PFSK-1 (cell line): ENCODE measurements around the gene SYNDIG1.

ENCODE experiments used
- FOXP2 ChIP-seq: optimal IDR thresholded peaks from 2 replicates; pipeline ENCODE3; 2011; ENCODE audit warnings: borderline replicate concordance, control low read depth, inconsistent platforms; ENCODE audit not compliant: insufficient read depth; ENCODE audit errors: extremely low read length, extremely low read depth
- POLR2AphosphoS5 ChIP-seq: IDR thresholded peaks from 2 replicates; pipeline ENCODE4 v1.6.1; 2012; ENCODE audit warnings: low read depth, mild to moderate bottlenecking, control low read depth, low read length, moderate library complexity
- SIN3A ChIP-seq: IDR thresholded peaks from 2 replicates; pipeline ENCODE4 v1.6.1; 2012; ENCODE audit warnings: mild to moderate bottlenecking, low read length, moderate library complexity, borderline replicate concordance; ENCODE audit not compliant: insufficient read depth
- TAF1 ChIP-seq: IDR thresholded peaks from 2 replicates; pipeline ENCODE4 v1.6.1; 2012; ENCODE audit warnings: low read length, control low read depth, borderline replicate concordance; ENCODE audit not compliant: insufficient read depth
- TF ChIP-seq, protein P1 (sequence below), 2 experiments: IDR thresholded peaks; 2 replicates each; pipeline versions ENCODE4 v1.6.1 to v1.8.0; 2011 to 2012; ENCODE audit warnings: low read depth in 2 of 2, low read length in 2 of 2, control low read depth in 1 of 2, inconsistent platforms in 1 of 2, mild to moderate bottlenecking in 1 of 2, moderate library complexity in 1 of 2; ENCODE audit not compliant: insufficient read depth in 1 of 2

Gene SYNDIG1

GRCh38 chr20:24597051-24597450, 127.6 kb downstream of the SYNDIG1 start:
- TF ChIP-seq POLR2AphosphoS5, result no peak
- TF ChIP-seq, protein P1, sequence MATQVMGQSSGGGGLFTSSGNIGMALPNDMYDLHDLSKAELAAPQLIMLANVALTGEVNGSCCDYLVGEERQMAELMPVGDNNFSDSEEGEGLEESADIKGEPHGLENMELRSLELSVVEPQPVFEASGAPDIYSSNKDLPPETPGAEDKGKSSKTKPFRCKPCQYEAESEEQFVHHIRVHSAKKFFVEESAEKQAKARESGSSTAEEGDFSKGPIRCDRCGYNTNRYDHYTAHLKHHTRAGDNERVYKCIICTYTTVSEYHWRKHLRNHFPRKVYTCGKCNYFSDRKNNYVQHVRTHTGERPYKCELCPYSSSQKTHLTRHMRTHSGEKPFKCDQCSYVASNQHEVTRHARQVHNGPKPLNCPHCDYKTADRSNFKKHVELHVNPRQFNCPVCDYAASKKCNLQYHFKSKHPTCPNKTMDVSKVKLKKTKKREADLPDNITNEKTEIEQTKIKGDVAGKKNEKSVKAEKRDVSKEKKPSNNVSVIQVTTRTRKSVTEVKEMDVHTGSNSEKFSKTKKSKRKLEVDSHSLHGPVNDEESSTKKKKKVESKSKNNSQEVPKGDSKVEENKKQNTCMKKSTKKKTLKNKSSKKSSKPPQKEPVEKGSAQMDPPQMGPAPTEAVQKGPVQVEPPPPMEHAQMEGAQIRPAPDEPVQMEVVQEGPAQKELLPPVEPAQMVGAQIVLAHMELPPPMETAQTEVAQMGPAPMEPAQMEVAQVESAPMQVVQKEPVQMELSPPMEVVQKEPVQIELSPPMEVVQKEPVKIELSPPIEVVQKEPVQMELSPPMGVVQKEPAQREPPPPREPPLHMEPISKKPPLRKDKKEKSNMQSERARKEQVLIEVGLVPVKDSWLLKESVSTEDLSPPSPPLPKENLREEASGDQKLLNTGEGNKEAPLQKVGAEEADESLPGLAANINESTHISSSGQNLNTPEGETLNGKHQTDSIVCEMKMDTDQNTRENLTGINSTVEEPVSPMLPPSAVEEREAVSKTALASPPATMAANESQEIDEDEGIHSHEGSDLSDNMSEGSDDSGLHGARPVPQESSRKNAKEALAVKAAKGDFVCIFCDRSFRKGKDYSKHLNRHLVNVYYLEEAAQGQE (IDR thresholded peaks at IDR 0.05; ENCODE audit: insufficient read depth in 1 of 2, low read depth in 2 of 2, low read length in 2 of 2), result no peak
- TF ChIP-seq SIN3A, result no peak
- no peak for TF ChIP-seq TAF1
- no peak for TF ChIP-seq FOXP2

DNA sequence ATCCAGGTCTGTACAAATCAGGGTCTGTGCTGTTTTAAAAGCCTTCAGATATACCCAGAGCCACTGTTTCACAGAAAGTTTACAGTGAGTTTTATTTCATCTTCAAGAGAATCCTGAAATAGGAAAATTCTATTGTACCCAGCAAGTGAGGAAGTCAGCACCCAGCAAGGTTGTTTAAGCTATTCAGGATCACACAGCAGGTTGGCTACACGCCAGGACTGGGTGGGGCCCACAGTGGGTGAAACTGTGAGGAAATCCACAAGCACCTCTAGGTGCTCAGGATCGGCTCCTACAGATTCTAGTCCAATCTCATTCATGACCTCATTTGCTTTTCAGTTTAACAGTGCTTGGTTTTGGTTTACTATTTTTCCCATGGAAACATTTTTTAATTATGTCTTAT, 128.9 kb downstream of the SYNDIG1 start:
- TF ChIP-seq, protein P1 (IDR thresholded peaks at IDR 0.05; ENCODE audit: insufficient read depth in 1 of 2, low read depth in 2 of 2, low read length in 2 of 2), result no peak
- TF ChIP-seq FOXP2, result no peak
- TF ChIP-seq POLR2AphosphoS5, result no peak
- no peak for TF ChIP-seq SIN3A
- no peak for TF ChIP-seq TAF1

DNA sequence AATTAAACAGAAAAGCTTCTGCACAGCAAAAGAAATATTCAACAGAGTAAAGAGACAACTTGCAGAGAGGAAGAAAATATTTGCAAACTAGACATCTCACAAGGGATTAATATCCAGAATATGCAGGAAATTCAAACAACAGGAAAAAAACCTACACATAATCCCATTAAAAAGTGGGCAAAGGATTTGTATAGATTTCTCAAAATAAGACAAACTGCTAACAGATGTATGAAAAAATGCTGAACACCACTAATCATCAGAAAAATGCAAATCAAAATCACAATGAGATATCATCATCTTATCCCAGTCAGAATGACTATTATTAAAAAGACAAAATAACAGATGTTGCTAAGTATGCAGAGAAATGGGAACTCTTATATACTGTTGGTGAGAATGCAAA, 129.6 kb downstream of the SYNDIG1 start:
- TF ChIP-seq, protein P1 (IDR thresholded peaks at IDR 0.05; ENCODE audit: insufficient read depth in 1 of 2, low read depth in 2 of 2, low read length in 2 of 2), result no peak
- no peak for TF ChIP-seq SIN3A
- TF ChIP-seq TAF1, result no peak
- TF ChIP-seq POLR2AphosphoS5, result no peak
- TF ChIP-seq FOXP2, result no peak

GRCh38 chr20:24600012-24600411, 130.6 kb downstream of the SYNDIG1 start:
- TF ChIP-seq TAF1 (no peak), FOXP2 (no peak)

- no peak for TF ChIP-seq SIN3A
- TF ChIP-seq POLR2AphosphoS5, result no peak
- TF ChIP-seq, protein P1 (IDR thresholded peaks at IDR 0.05; ENCODE audit: insufficient read depth in 1 of 2, low read depth in 2 of 2, low read length in 2 of 2), result no peak
- TF ChIP-seq TAF1, result no peak
- TF ChIP-seq FOXP2, result no peak
Observed at GRCh38 chr20:24603454-24603853, 134.0 kb downstream of the SYNDIG1 start.
